GM19035 (cell line): ENCODE results near the gene FUBP1.
A peak's percentile ranks its signal among the peaks of the same experiment; 100 is the strongest.
"Not testable (repeated sequence)": the region's sequence is repeated elsewhere in the genome, so short reads cannot be mapped to it uniquely, and the experiment has no call there.

Source experiments
- ATAC-seq: cut with Tn5 transposase; IDR thresholded peaks from one replicate; pipeline ENCODE4 v1.9.1; 2021; ENCODE audit not compliant: unreplicated experiment

The FUBP1 gene, protein sequence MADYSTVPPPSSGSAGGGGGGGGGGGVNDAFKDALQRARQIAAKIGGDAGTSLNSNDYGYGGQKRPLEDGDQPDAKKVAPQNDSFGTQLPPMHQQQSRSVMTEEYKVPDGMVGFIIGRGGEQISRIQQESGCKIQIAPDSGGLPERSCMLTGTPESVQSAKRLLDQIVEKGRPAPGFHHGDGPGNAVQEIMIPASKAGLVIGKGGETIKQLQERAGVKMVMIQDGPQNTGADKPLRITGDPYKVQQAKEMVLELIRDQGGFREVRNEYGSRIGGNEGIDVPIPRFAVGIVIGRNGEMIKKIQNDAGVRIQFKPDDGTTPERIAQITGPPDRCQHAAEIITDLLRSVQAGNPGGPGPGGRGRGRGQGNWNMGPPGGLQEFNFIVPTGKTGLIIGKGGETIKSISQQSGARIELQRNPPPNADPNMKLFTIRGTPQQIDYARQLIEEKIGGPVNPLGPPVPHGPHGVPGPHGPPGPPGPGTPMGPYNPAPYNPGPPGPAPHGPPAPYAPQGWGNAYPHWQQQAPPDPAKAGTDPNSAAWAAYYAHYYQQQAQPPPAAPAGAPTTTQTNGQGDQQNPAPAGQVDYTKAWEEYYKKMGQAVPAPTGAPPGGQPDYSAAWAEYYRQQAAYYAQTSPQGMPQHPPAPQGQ

DNA sequence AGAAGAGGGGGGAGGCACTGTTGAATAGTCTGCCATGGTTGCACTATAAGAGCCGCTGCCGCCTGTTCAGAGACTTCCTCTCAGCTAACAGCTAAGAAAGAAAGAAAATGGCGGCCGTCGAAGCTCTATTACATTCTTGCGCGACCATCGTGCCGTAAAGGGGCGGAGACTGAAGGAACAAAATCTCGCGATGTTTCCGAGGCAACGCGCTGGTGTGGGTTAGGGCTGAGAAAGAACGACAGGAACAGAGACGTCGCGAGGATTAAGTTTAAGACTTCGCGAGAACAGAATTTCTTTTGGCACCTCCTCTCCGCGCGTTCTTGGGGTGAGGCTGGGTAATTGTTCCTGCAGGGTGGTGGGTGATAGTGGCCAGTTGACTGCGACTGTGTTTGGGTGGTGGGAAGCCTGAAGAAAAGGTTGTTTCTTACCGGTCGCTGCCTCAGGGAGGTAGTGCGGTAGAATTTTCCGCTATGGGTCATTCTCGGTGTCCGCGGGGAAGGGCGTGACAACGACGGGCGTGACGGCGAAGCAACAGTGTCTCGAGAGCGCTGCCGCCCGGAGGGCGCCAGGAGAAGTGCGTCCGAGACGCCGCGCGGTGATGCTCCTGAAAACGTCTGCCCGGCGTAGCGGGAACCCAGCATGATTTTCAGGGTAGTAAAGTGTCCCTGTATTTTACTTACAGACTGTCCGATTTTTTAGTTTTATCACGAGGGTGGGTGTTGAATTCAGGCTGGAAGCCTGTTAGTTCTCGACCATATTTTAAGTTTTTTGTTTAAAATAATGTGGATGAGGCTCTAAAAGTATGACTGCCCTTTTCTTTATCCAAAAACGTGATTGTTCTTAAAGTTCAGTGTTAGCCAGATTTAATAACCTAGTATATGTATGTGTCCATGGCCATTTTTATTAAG lies at the start of gene FUBP1:
Gene FUBP1, minus strand, starts transcription at position 104 of the 908 bp plus-strand sequence. Its CDS starts 68 bp downstream, at position 36.
- peak; percentile 77 for ATAC-seq

GRCh38 chr1:78021134-78021533 lies 42.3 kb upstream of the FUBP1 start:
- not testable (repeated sequence) for ATAC-seq

DNA sequence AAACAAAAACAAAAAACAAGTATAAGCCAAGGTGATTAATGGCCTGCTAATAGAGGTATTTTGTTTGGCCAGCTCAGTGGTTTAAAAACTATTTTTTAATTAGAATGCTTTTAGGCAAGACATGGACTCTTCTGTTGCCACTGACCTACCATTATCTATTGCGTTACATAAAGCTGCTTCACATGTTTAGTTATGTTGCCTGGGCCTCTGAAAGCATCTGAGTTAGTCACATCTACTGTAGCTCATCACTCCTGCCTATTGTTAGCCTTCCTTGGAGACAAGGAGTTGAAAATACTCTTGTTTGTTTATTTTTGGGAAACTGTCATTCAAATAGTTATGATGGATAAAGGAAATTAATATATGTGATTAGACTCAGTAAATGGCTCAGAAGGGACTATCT lies 40.2 kb upstream of the FUBP1 start:
- no peak for ATAC-seq

GRCh38 chr1:78015148-78015547 lies 36.3 kb upstream of the FUBP1 start:
- ATAC-seq = no peak

GRCh38 chr1:78011050-78011449 lies 32.2 kb upstream of the FUBP1 start:
- ATAC-seq = no peak

DNA sequence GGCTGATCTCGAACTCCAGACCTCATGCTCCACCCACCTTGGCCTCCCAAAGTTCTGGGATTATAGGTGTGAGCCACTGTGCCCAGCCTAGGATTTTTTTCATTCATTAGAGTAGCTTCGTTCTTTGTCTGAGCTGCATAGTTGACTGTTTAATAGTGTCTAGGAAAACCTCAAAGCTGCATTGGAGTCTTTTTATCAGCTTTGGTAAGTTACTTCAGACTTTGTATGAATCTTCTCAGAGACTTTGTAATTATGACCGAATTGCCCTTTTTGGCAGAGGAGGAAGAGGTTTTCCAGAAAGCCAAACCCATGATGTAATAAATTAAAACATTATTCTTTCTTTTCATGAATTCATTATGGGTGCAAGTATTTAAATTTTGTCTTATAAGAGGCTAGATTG lies 31.0 kb upstream of the FUBP1 start:
- ATAC-seq = no peak

DNA sequence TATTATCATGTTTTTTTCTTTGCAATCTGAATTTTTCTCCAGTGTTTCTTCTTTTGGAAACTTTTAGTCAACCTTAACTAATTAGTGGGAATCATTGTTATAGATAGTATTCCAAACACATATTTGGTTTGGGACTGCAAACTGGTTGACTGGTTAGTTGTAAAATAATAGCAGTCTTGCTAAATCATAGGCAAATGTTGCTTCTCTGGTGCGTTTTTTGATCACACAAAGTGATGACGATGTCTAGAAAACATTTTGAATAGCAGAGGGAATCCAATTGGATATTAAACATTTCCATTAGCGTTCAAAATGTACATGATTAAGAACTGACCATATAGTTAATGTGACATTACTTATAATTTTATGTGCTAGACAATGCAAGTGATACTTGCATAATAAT lies 30.4 kb upstream of the FUBP1 start:
- no peak for ATAC-seq

GRCh38 chr1:78007677-78008341 lies 28.9 kb upstream of the FUBP1 start:
- no peak for ATAC-seq

DNA sequence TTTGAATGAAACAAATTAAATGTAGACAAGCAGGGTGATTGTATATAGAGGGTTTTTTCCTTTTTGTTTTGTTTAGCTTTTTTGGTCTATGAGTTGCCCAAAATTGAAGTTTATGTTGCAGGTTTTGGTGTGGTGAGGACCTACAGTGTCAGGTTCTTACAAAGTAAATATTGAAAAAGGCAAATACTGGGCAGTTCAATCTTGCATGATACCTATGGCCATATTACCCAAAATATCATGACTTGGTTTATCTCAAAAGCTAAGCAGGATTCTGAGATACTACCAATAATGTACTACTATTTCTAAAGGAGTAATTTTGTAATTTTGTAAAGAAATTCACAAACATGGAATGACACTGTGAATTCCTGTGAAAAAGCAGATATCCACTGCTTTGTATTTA lies 27.6 kb upstream of the FUBP1 start:
- no peak for ATAC-seq

DNA sequence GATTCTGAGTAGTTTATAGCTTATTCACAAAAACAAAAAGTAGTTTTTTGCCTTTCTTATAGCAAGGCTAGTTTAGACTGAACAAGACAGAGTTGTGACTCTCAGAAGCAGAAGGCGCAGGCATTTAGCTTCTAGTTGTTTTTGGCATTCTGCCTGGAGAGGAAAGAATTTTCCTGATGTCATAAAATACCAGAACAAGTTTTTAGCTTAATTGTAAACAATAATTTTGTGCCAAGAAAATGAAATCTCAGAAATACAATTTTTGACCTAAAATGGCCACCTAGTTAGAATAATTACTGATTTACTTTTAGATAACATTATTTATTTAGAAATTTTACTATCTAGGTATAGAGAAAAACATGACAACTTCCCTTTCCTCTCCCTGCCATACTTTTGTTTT lies 26.9 kb upstream of the FUBP1 start:
- ATAC-seq = no peak

DNA sequence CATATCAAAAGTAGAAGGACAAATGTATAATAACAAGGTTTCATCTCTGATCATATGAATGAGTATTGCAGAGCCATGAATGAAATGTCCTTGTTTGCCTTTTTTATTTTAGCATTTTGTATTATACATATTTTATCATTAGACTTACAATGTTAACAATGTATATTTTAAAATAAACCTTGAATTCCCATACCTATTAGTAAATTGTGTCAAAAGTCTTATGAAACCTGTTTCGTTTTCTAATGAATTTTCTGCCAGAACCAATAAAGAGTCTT lies 26.5 kb upstream of the FUBP1 start:
- ATAC-seq = no peak

- peak; percentile 97 for ATAC-seq
These were observed 26.0 kb upstream of the FUBP1 start, which contains the start of gene DNAJB4 for GRCh38 chr1:78004719-78005447. TSS of gene DNAJB4 (plus strand) at chr1:78004939. CDS start at chr1:78005111, 172 bp downstream.

DNA sequence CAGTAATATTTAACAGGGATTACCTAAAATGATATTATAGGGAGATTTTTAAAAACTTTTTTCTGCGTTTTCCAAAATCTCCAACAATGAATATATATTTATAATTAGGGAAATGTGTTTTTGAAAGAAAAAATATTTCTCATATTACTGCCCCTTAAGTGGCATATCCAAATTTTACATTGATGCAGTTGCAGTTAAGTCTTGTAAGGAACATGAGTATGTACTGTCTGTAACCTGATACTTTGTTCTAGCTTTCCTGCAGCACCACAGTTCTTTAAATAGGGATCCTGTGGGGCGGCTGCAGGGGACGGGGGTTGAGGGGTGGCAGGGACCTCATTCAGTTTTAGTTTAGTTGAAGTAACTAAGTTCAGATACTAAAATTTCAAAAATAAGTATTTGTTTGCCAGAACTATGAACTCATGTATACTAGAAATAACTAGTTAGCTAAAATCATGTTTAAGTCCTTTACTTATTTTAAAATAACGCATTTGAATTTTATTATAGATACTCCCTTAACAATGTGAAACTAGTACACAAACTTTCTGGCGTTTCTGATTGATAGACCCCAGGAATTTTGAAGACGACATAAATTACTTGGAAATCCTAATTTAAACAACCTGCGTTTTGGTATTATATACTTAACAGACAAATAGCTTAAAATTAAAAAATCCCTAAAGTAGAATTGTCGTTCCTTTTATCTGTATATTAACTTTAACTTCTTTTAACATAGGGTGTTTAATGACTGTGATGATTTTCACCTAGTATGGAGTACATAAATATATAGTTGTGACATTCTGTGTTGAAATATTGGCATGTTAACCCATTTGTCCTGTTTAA lies 25.2 kb upstream of the FUBP1 start:
- peak; percentile 45 for ATAC-seq

DNA sequence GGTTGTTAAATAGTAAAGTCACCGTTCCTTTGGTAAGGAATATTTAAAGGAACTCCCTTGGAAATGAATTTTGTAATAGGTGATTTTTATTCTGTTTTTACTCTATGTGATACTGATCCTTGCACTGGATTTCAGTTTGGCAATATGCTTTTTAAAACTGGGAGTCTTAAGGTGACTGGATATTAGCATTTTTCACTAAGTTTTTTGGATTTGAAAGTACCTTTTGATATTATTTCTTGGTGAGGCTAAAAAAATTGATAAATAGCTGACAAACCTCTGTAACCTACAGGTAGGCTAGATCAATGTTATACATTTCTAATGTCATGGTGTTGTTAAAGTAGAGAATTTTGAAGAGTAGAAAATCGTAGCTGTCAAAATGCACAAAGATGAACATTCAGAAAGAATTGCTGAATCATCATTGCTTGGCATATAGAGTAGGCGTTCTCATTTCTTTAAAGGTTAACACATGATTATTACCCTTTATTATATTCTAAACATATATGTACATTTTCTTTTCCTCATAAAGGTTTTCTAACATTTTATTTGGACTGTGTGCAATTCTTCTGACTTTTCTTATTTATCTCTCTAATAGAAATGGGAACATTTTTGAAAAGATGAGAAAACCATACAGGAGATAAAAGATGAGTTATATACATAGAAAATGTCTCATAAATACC lies 24.3 kb upstream of the FUBP1 start:
- no peak for ATAC-seq

- ATAC-seq = not testable (repeated sequence)
These were observed 21.7 kb upstream of the FUBP1 start for GRCh38 chr1:78000536-78000935.

GRCh38 chr1:77996734-77997133 lies 17.9 kb upstream of the FUBP1 start:
- no peak for ATAC-seq

DNA sequence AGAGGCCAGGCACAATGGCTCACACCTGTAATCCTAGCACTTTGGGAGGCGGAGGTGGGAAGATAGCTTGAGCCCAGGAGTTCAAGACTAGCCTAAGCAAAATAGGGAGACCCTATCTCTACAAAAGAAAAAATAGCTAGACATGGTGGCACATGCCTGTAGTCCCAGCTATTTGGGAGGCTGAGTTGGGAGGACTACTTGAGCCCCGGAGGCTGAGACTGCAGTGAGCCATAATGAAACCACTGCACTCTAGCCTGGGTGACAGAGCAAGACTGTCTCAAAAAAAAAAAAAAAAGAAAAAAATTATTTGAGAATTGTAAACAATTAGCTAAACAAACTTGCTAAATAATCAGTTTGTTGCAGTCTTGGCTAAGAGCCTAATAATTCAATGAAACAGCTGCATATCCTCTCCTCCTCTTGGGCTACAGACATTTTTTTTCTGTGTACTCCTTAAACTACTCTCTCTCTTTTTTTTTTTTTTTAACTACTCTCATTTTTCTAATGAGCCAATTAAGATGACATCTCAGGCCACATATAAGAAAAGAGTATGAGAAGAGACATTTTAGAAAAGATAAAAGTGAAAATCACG lies 15.3 kb upstream of the FUBP1 start:
- no peak for ATAC-seq

DNA sequence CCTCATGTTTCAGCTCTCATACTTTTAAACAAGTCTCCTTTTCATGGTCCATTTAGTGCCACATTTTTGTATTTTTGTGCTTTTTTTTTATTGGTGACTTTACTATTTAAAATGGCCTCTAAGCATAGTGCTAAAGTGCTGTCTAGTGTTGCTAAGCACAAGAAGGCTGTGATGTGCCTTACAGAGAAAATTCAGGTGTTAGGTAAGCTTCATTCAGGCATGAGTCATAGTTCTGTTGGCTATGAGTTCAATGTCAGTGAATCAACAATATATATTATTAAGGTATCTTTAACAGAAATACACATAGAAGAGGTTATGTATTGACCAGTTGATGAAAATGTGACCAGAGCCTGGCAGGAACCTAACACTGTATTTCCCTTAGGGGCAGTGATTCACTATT lies 12.8 kb upstream of the FUBP1 start:
- ATAC-seq = no peak
